ENCODE results near the gene AGBL1.

AGBL1 gene

DNA sequence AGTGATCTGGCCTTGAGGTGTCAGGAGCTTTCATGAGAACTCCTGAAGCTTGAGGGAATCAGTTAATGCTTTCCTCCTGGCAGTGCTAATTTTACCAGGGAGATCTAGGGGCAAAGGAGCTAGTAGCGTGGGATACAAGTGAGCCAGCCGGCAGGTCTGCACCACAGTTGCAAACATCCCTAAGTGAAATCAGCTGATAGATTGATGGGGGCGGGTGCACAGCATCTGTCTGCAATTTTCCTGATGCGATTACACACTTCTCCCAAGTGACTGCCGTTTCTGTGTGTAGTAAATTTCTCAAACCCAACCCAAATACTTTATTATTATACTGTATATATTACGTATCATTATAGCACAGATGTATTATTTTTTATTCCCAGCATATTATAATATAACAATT, 304.5 kb downstream of the AGBL1 start:
- DNase-seq (ENCODE audit: low spot score) (no peak), ATAC-seq (ENCODE audit: low read depth) (no peak)
- H3K27me3 ChIP-seq (ENCODE audit: insufficient read depth, poor library complexity, severe bottlenecking): no peaks in the 10 kb centered on the region
- H3K4me3 ChIP-seq (ENCODE audit: severe bottlenecking): no peak overlapping the region
- no peak overlapping the region for H3K27ac ChIP-seq (ENCODE audit: poor library complexity, severe bottlenecking)
- H3K4me1 ChIP-seq (ENCODE audit: insufficient read depth, poor library complexity, severe bottlenecking): no peaks in the 10 kb centered on the region
- TF ChIP-seq, protein P1, sequence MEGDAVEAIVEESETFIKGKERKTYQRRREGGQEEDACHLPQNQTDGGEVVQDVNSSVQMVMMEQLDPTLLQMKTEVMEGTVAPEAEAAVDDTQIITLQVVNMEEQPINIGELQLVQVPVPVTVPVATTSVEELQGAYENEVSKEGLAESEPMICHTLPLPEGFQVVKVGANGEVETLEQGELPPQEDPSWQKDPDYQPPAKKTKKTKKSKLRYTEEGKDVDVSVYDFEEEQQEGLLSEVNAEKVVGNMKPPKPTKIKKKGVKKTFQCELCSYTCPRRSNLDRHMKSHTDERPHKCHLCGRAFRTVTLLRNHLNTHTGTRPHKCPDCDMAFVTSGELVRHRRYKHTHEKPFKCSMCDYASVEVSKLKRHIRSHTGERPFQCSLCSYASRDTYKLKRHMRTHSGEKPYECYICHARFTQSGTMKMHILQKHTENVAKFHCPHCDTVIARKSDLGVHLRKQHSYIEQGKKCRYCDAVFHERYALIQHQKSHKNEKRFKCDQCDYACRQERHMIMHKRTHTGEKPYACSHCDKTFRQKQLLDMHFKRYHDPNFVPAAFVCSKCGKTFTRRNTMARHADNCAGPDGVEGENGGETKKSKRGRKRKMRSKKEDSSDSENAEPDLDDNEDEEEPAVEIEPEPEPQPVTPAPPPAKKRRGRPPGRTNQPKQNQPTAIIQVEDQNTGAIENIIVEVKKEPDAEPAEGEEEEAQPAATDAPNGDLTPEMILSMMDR (IDR thresholded peaks at IDR 0.05; ENCODE audit: poor library complexity, severe bottlenecking): no peak
- no peaks in the 10 kb centered on the region for H3K9me3 ChIP-seq (ENCODE audit: severe bottlenecking)
- no peaks in the 10 kb centered on the region for H3K36me3 ChIP-seq (ENCODE audit: low read depth)

DNA sequence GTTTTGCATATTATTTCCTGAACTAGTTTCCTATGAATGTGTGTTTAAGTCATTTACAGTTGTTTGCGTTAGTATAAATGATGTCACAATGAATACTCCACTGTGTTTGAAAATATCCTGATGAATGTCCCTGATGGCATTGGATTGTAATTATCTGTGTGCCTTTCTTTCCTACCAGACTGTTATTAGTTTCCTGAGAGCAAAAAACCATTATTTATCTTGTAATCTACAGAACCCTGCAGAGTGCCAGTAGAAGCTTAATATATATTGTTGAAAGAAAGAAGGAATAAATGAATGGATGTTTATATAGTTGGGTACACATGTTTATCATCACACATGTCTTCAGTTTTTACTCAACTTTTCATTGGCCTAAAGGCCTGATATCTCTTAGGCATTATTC, 312.6 kb downstream of the AGBL1 start:
- Histone ChIP-seq H3K4me3 (ENCODE audit: severe bottlenecking) (no peak overlapping the region), H3K9me3 (ENCODE audit: severe bottlenecking) (no peaks in the 10 kb centered on the region), H3K27ac (ENCODE audit: poor library complexity, severe bottlenecking) (no peak overlapping the region), H3K27me3 (ENCODE audit: insufficient read depth, poor library complexity, severe bottlenecking) (no peaks in the 10 kb centered on the region), H3K4me1 (ENCODE audit: insufficient read depth, poor library complexity, severe bottlenecking) (no peaks in the 10 kb centered on the region), H3K36me3 (ENCODE audit: low read depth) (no peaks in the 10 kb centered on the region)
- TF ChIP-seq, protein P1 (IDR thresholded peaks at IDR 0.05; ENCODE audit: poor library complexity, severe bottlenecking): no peak
- DNase-seq (ENCODE audit: low spot score): no peak
- ATAC-seq (ENCODE audit: low read depth): no peak

- H3K27me3 ChIP-seq (ENCODE audit: insufficient read depth, poor library complexity, severe bottlenecking): no peaks in the 10 kb centered on the region
- ATAC-seq (ENCODE audit: low read depth) (no peak), DNase-seq (ENCODE audit: low spot score) (no peak)
- H3K4me1 ChIP-seq (ENCODE audit: insufficient read depth, poor library complexity, severe bottlenecking): no peaks in the 10 kb centered on the region
- TF ChIP-seq, protein P1 (IDR thresholded peaks at IDR 0.05; ENCODE audit: poor library complexity, severe bottlenecking): no peak
- H3K9me3 ChIP-seq (ENCODE audit: severe bottlenecking): no peaks in the 10 kb centered on the region
- no peaks in the 10 kb centered on the region for H3K36me3 ChIP-seq (ENCODE audit: low read depth)
- H3K27ac ChIP-seq (ENCODE audit: poor library complexity, severe bottlenecking): no peak overlapping the region
- no peak overlapping the region for H3K4me3 ChIP-seq (ENCODE audit: severe bottlenecking)
Measured at GRCh38 chr15:86392874-86393273, 313.2 kb downstream of the AGBL1 start.

DNA sequence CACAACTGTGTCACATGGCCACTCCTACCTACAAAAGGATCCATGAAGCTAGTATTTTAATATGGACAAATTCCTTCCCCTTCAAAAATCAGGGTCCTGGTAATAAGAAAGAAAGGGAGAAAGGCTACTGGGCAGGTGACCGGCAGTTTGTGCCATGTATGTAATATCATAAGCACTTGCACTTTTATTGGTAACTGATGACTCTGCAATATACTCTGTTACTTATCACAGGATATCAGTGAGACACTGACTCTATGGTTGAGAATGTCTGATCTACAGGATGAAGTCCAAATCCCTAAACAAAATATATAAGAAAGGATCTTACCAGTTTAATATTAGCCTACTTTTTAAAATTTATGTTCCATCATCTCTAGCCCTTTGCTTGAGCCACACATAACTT, 315.2 kb downstream of the AGBL1 start:
- ATAC-seq (ENCODE audit: low read depth) (no peak), DNase-seq (ENCODE audit: low spot score) (no peak)
- H3K4me3 ChIP-seq (ENCODE audit: severe bottlenecking): no peak overlapping the region
- no peaks in the 10 kb centered on the region for H3K4me1 ChIP-seq (ENCODE audit: insufficient read depth, poor library complexity, severe bottlenecking)
- H3K36me3 ChIP-seq (ENCODE audit: low read depth): no peaks in the 10 kb centered on the region
- no peaks in the 10 kb centered on the region for H3K27me3 ChIP-seq (ENCODE audit: insufficient read depth, poor library complexity, severe bottlenecking)
- no peak overlapping the region for H3K27ac ChIP-seq (ENCODE audit: poor library complexity, severe bottlenecking)
- TF ChIP-seq, protein P1 (IDR thresholded peaks at IDR 0.05; ENCODE audit: poor library complexity, severe bottlenecking): no peak
- no peaks in the 10 kb centered on the region for H3K9me3 ChIP-seq (ENCODE audit: severe bottlenecking)

- Histone ChIP-seq H3K27me3 (ENCODE audit: insufficient read depth, poor library complexity, severe bottlenecking) (no peaks in the 10 kb centered on the region), H3K36me3 (ENCODE audit: low read depth) (no peaks in the 10 kb centered on the region), H3K4me3 (ENCODE audit: severe bottlenecking) (no peak overlapping the region), H3K27ac (ENCODE audit: poor library complexity, severe bottlenecking) (no peak overlapping the region), H3K4me1 (ENCODE audit: insufficient read depth, poor library complexity, severe bottlenecking) (no peaks in the 10 kb centered on the region), H3K9me3 (ENCODE audit: severe bottlenecking) (no peaks in the 10 kb centered on the region)
- ATAC-seq (ENCODE audit: low read depth) (no peak), DNase-seq (ENCODE audit: low spot score) (no peak)
- TF ChIP-seq, protein P1 (IDR thresholded peaks at IDR 0.05; ENCODE audit: poor library complexity, severe bottlenecking): no peak
Measured at GRCh38 chr15:86399041-86399954, 319.6 kb downstream of the AGBL1 start.
